Stimulated activated CD4-positive, alpha-beta T cell treated with anti-CD3 and anti-CD28 coated beads, Interleukin-1b, Interleukin-23, amount 100 ng/mL, for 1 hour (primary cell): ENCODE results near the gene SLC25A23.
"Not testable (repeated sequence)": the region's sequence is repeated elsewhere in the genome, so short reads cannot be mapped to it uniquely, and the experiment has no call there.

Experiments
- DNase-seq, 2 donors: peaks; one replicate each; pipeline ENCODE4 v3.0.0-alpha.2; 2020; ENCODE audit warnings: low read depth in 2 of 2

Gene SLC25A23

GRCh38 chr19:6402058-6402457 lies 57.5 kb downstream of the SLC25A23 start:
- DNase-seq, result no peak

GRCh38 chr19:6400062-6400944 lies 59.3 kb downstream of the SLC25A23 start:
- DNase-seq, result not testable (repeated sequence)

GRCh38 chr19:6396305-6396704 lies 63.3 kb downstream of the SLC25A23 start:
- DNase-seq, result no peak

GRCh38 chr19:6394831-6395230 lies 64.8 kb downstream of the SLC25A23 start:
- no peak for DNase-seq

- DNase-seq, result peak; percentile 37 to 50
These were observed 65.6 kb downstream of the SLC25A23 start for GRCh38 chr19:6393983-6394412.

GRCh38 chr19:6393074-6393982 lies 66.3 kb downstream of the SLC25A23 start, which contains the start of gene GTF2F1:
TSS of gene GTF2F1 (minus strand) at chr19:6393164. CDS start at chr19:6392995, 169 bp downstream.
- peak; percentile 73 to 88 for DNase-seq

- DNase-seq, result no peak
These were observed 67.1 kb downstream of the SLC25A23 start for GRCh38 chr19:6392221-6393073.
